Endothelial cell of umbilical vein (primary cell): ENCODE results near the gene TPM4. TPM values are rescaled to one million over a fixed set of nuclear protein-coding genes. Genes with fewer than 3 reads are reported as not detected.
A peak's percentile ranks its signal among the peaks of the same experiment; 100 is the strongest.

Experiments used
- BruUV-seq: library from RNA; stranded (reverse); fragments of 400-500 nt; replicated peaks from 2 replicates; lab custom pipeline; 2021; lab: Mats Ljungman, UMichigan
- CTCF ChIA-PET: fragments of 300-600, 350-600 bp; sonication (Branson Sonifier 250); formaldehyde crosslinking; loops from one replicate; lab custom pipeline; 2021; ENCODE audit warnings: antibody characterized with exemption, inconsistent platforms; lab: Charles Lee
- POLR2A ChIA-PET: fragments of 300-600, 350-600 bp; sonication (Branson Sonifier 250); formaldehyde crosslinking; loops from one replicate; lab custom pipeline; 2021; ENCODE audit warnings: antibody characterized with exemption, inconsistent platforms; lab: Charles Lee
- DNase-seq: peaks from one replicate; pipeline ENCODE4 v3.0.0-alpha.2; 2011; ENCODE audit warnings: low read depth, low spot score
- FAIRE-seq: peaks from 2 replicates; lab custom pipeline; 2011; peaks lifted over from hg19 to GRCh38; lab: Jason Lieb, UNC
- H2AFZ ChIP-seq: 2 replicates; pipeline ENCODE4 v1.6.0; 2012; ENCODE audit warnings: low read depth, low read length, control low read depth, inconsistent platforms
- H3K27ac ChIP-seq: 2 replicates; pipeline ENCODE4 v1.5.1; 2011; ENCODE audit warnings: low read depth, mild to moderate bottlenecking, control low read depth, low read length, moderate library complexity; ENCODE audit not compliant: insufficient read depth
- H3K27me3 ChIP-seq, 2 experiments: 2 replicates each; pipeline versions ENCODE4 v1.6.0 to v1.6.1; 2011; ENCODE audit warnings: low read length in 2 of 2, mixed read lengths in 1 of 2; ENCODE audit not compliant: control insufficient read depth in 2 of 2, insufficient read depth in 2 of 2
- H3K36me3 ChIP-seq, 2 experiments: 2 replicates in 1 of 2; 3 replicates in 1 of 2; pipeline ENCODE4 v1.5.1; 2011; ENCODE audit warnings: low read length in 2 of 2, mild to moderate bottlenecking in 1 of 2, moderate library complexity in 1 of 2; ENCODE audit not compliant: control insufficient read depth in 2 of 2, insufficient read depth in 2 of 2; ENCODE audit errors: extremely low read depth in 1 of 2
- H3K4me1 ChIP-seq: 3 replicates; pipeline ENCODE4 v1.5.1; 2011; ENCODE audit warnings: mild to moderate bottlenecking, low read length; ENCODE audit not compliant: control insufficient read depth, insufficient read depth; ENCODE audit errors: extremely low read depth
- H3K4me2 ChIP-seq: 2 replicates; pipeline ENCODE4 v1.6.1; 2011; ENCODE audit warnings: low read length, control low read depth, mixed read lengths; ENCODE audit not compliant: insufficient read depth
- H3K4me3 ChIP-seq, 3 experiments: fragments of 200-600 bp in 1 of 3; sonication (generic), shearing (Covaris generic) in 1 of 3; replicated peaks in 1 of 3; 2 replicates each; pipeline ENCODE4 v1.5.1; 2011 to 2016; ENCODE audit warnings: control low read depth in 3 of 3, low read length in 3 of 3, mild to moderate bottlenecking in 2 of 3, inconsistent platforms in 1 of 3, low read depth in 1 of 3, moderate library complexity in 1 of 3; ENCODE audit not compliant: insufficient read depth in 1 of 3
- H3K79me2 ChIP-seq: 2 replicates; pipeline ENCODE4 v1.6.0; 2012; ENCODE audit warnings: low read length, inconsistent platforms; ENCODE audit not compliant: control insufficient read depth, insufficient read depth
- H3K9ac ChIP-seq: replicated peaks from 2 replicates; pipeline ENCODE3; 2011; ENCODE audit warnings: low read length, control low read depth; ENCODE audit not compliant: insufficient read depth; ENCODE audit errors: extremely low read depth
- H3K9me1 ChIP-seq: replicated peaks from 3 replicates; pipeline ENCODE4 v1.6.0; 2011; ENCODE audit warnings: mild to moderate bottlenecking, low read length; ENCODE audit not compliant: control insufficient read depth, insufficient read depth; ENCODE audit errors: extremely low read depth
- H3K9me3 ChIP-seq: replicated peaks from 2 replicates; pipeline ENCODE4 v1.5.1; 2012; ENCODE audit warnings: low read length, inconsistent platforms; ENCODE audit not compliant: control insufficient read depth, insufficient read depth
- H4K20me1 ChIP-seq: replicated peaks from 2 replicates; pipeline ENCODE3; 2011; ENCODE audit warnings: mild to moderate bottlenecking, low read length; ENCODE audit not compliant: control insufficient read depth, insufficient read depth; ENCODE audit errors: extremely low read depth
- CTCF ChIP-seq, 2 donors: IDR thresholded peaks; 1 replicate in 1 of 2; 2 replicates in 1 of 2; pipeline ENCODE4 v1.5.1; 2011; ENCODE audit warnings: low read length in 2 of 2, mild to moderate bottlenecking in 2 of 2, moderate library complexity in 2 of 2, control low read depth in 1 of 2, inconsistent platforms in 1 of 2, low read depth in 1 of 2; ENCODE audit not compliant: insufficient read depth in 1 of 2; ENCODE audit errors: extremely low read depth in 1 of 2
- EZH2 ChIP-seq: IDR thresholded peaks from 2 replicates; pipeline ENCODE4 v1.6.1; 2012; ENCODE audit warnings: borderline replicate concordance, low read depth, mild to moderate bottlenecking, moderate library complexity, low read length, inconsistent platforms; ENCODE audit not compliant: severe bottlenecking
- FOS ChIP-seq: IDR thresholded peaks from 2 replicates; pipeline ENCODE4 v1.6.1; 2011; ENCODE audit warnings: mild to moderate bottlenecking, low read length, moderate library complexity, borderline replicate concordance; ENCODE audit not compliant: insufficient read depth
- GATA2 ChIP-seq: IDR thresholded peaks from 2 replicates; pipeline ENCODE4 v1.7.0; 2011; ENCODE audit warnings: low read depth, mild to moderate bottlenecking, moderate library complexity, mixed read lengths, low read length; ENCODE audit not compliant: insufficient read length, insufficient read depth
- JUN ChIP-seq: IDR thresholded peaks from 2 replicates; pipeline ENCODE4 v1.6.1; 2011; ENCODE audit warnings: borderline replicate concordance, low read depth; ENCODE audit not compliant: insufficient read length, insufficient read depth
- MAX ChIP-seq: IDR thresholded peaks from 2 replicates; pipeline ENCODE4 v1.6.1; 2011; ENCODE audit not compliant: insufficient read depth, insufficient read length
- MYC ChIP-seq: IDR thresholded peaks from one replicate; pipeline ENCODE4 v1.6.1; 2011; ENCODE audit warnings: mild to moderate bottlenecking, low read depth, low read length
- POLR2A ChIP-seq: IDR thresholded peaks from 2 replicates; pipeline ENCODE4 v1.6.1; 2012; ENCODE audit warnings: low read depth, mild to moderate bottlenecking, control low read depth, low read length
- POLR2AphosphoS5 ChIP-seq: IDR thresholded peaks from 2 replicates; pipeline ENCODE4 v1.6.1; 2012; ENCODE audit warnings: low read depth, mild to moderate bottlenecking, control low read depth, low read length, moderate library complexity; ENCODE audit not compliant: insufficient read depth
- dilution Hi-C: fragments of 300-500 bp; cut with MboI; formaldehyde crosslinking; loops from one replicate; pipeline ENCODE4 v1.15.0; 2019; ENCODE audit warnings: low sequenced_read_pairs; ENCODE audit not compliant: extremely low pct_ligation_motif_present
- intact Hi-C: fragments of 100-400 bp; cut with micrococcal nuclease; formaldehyde crosslinking; loops from one replicate; pipeline ENCODE4 v1.10.0; 2022
- polyA plus RNA-seq, 4 experiments: library from polyadenylated mRNA; depleted of rRNA in 3 of 4; stranded (reverse) in 3 of 4; unstranded in 1 of 4; fragments of >200 nt; gene quantifications; 2 replicates each; pipeline versions ENCODE4 v1.2.1 to v1.2.3, GENCODE V29; 2011 to 2012; ENCODE audit warnings: missing spikeins in 1 of 4
- total RNA-seq: library from RNA; stranded (reverse); gene quantifications from 2 replicates; pipeline ENCODE4 v1.2.3, GENCODE V29; 2021

TPM4 gene
- total and polyA plus RNA-seq, 2 donors (not counting 3 experiments of a cell fraction or from before 2014, with no cell fraction given), result 430 to 924 TPM

GRCh38 chr19:16067205-16067938 lies 8.9 kb upstream of the TPM4 start:
- Histone ChIP-seq H3K4me1 (peaks cover 56% of the 10 kb centered on the region), H3K9me1 (no peaks in the 10 kb centered on the region), H2AFZ (peak overlapping the region; percentile 10), H3K9ac (peak overlapping the region; percentile 32), H3K36me3 (no peaks in the 10 kb centered on the region), H3K79me2 (peaks cover 27% of the 10 kb centered on the region), H3K9me3 (no peaks in the 10 kb centered on the region), H3K4me3 (peak overlapping the region; percentile 36 to 50 (median 48)), H3K27me3 (no peaks in the 10 kb centered on the region), H4K20me1 (no peaks in the 10 kb centered on the region), H3K27ac (peak overlapping the region; percentile 50), H3K4me2 (peak overlapping the region; percentile 59)
- BruUV-seq, result no TSS peak
- peak; percentile 50 for DNase-seq
- POLR2A ChIA-PET, result interaction anchor here (1.1 to 2.2 kb wide), 2 partner anchors 10 to 19 kb away, joined by 5 to 24 read pairs; partner anchors contain the start of gene TPM4
- dilution Hi-C loops, result no loop called here
- intact Hi-C loops, result loop anchor here (1.0 to 2.0 kb wide), 2 partner anchors 9 to 13 kb away; partner anchors contain the start of gene TPM4
- no peak for FAIRE-seq
- CTCF ChIA-PET, result interaction anchor here (1.2 to 10.4 kb wide), 5 partner anchors 8 to 113 kb away, joined by 3 to 84 read pairs (median 4); no protein-coding TSS in a partner anchor
- TF ChIP-seq POLR2A (peak; percentile 14), POLR2AphosphoS5 (peak; percentile 10), MYC (no peak)

- Histone ChIP-seq H4K20me1 (no peaks in the 10 kb centered on the region), H3K4me2 (peak overlapping the region; percentile 51), H3K27ac (no peak overlapping the region), H3K4me1 (peaks cover 56% of the 10 kb centered on the region), H3K9ac (no peak overlapping the region), H3K79me2 (peaks cover 27% of the 10 kb centered on the region), H3K9me1 (no peaks in the 10 kb centered on the region), H3K36me3 (no peaks in the 10 kb centered on the region), H2AFZ (no peak overlapping the region), H3K9me3 (no peaks in the 10 kb centered on the region), H3K27me3 (no peaks in the 10 kb centered on the region), H3K4me3 (peak overlapping the region; percentile 27 to 55 (median 48))
- no peak for TF ChIP-seq MYC
- TF ChIP-seq MAX, result no peak
- TF ChIP-seq JUN, result no peak
- TF ChIP-seq CTCF (IDR thresholded peaks at IDR 0.05; ENCODE audit: extremely low read depth in 1 of 2, insufficient read depth in 1 of 2, low read depth in 1 of 2, low read length in 2 of 2), result no peak
- no peak for TF ChIP-seq POLR2A
- TF ChIP-seq POLR2AphosphoS5, result no peak
- no peak for TF ChIP-seq GATA2
- no peak for TF ChIP-seq FOS
- no peak for TF ChIP-seq EZH2
- FAIRE-seq (peak; percentile 59), DNase-seq (peak; percentile 42)
- intact Hi-C loops, result no loop called here
- POLR2A ChIA-PET, result no interaction called here
- dilution Hi-C loops, result no loop called here
- BruUV-seq, result no TSS peak
- CTCF ChIA-PET, result interaction anchor here (10.4 kb wide), 1 partner anchor 26 kb away, joined by 84 read pairs; no protein-coding TSS in a partner anchor
These were observed 7.5 kb upstream of the TPM4 start for GRCh38 chr19:16068696-16069259.
